Skeletal muscle tissue (tissue), 5 donors: Measurements from ENCODE around the gene BTNL8. TPM values are rescaled to one million over a fixed set of nuclear protein-coding genes. Genes with fewer than 3 reads are reported as not detected.

ENCODE experiments used
- H3K27ac ChIP-seq: one replicate; pipeline ENCODE4 v1.7.0; 2013; ENCODE audit warnings: mild to moderate bottlenecking, low read depth, low read length, inconsistent platforms
- H3K27me3 ChIP-seq, 3 donors: one replicate each; pipeline ENCODE4 v1.7.0; 2013; ENCODE audit warnings: low read length in 3 of 3; ENCODE audit not compliant: control insufficient read depth in 3 of 3, insufficient read depth in 3 of 3
- H3K36me3 ChIP-seq, 3 donors: one replicate each; pipeline ENCODE4 v1.7.0; 2013; ENCODE audit warnings: low read length in 3 of 3; ENCODE audit not compliant: control insufficient read depth in 3 of 3, insufficient read depth in 3 of 3
- H3K4me1 ChIP-seq, 3 donors: one replicate each; pipeline ENCODE4 v1.7.0; 2013; ENCODE audit warnings: low read length in 3 of 3, mild to moderate bottlenecking in 3 of 3; ENCODE audit not compliant: control insufficient read depth in 3 of 3, insufficient read depth in 3 of 3
- H3K4me3 ChIP-seq, 3 donors: one replicate each; pipeline ENCODE4 v1.7.0; 2013; ENCODE audit warnings: low read length in 3 of 3
- H3K9ac ChIP-seq, 3 donors: one replicate each; pipeline ENCODE4 v1.7.0; 2013; ENCODE audit warnings: low read length in 3 of 3, mild to moderate bottlenecking in 3 of 3, moderate library complexity in 2 of 3, low read depth in 1 of 3
- H3K9me3 ChIP-seq, 3 donors: one replicate each; pipeline ENCODE4 v1.7.0; 2013; ENCODE audit warnings: low read length in 3 of 3; ENCODE audit not compliant: control insufficient read depth in 3 of 3
- small RNA-seq: library from RNA; depleted of rRNA; stranded (forward); fragments of <200 nt; gene quantifications from one replicate; pipeline ENCODE3, GENCODE V24; 2014
- total RNA-seq: library from RNA; depleted of rRNA; stranded (reverse); fragments of >200 nt; gene quantifications from one replicate; pipeline ENCODE4 v1.2.3, GENCODE V29; 2014
- donor health status: Osteomylitis.

BTNL8 gene
- total RNA-seq, 1 donor from 2014 or later = not detected

DNA sequence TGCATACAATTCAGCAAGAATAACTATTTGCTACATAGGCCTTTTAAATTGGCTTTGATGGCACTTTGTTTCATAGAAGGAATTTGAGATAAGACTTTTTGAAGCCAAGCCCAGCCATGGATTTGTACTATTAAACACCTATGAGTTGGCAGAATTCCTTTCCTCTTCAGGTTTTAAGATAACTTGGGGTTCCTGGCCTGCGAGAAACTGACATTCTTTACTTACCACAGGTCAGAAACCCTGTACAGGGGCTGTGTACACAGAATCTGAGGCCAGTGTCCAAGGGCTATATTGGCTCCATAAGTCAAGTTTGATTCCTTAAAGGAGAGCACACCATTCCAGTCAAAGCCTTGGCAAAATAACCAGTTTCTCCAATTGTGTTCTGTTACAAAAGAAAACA is 78.9 kb downstream of the BTNL8 start:
- Histone ChIP-seq H3K27me3 (no peaks in the 10 kb centered on the region), H3K9ac (no peak overlapping the region), H3K9me3 (no peaks in the 10 kb centered on the region), H3K27ac (no peak overlapping the region), H3K4me1 (no peaks in the 10 kb centered on the region), H3K4me3 (no peak overlapping the region), H3K36me3 (no peaks in the 10 kb centered on the region)

DNA sequence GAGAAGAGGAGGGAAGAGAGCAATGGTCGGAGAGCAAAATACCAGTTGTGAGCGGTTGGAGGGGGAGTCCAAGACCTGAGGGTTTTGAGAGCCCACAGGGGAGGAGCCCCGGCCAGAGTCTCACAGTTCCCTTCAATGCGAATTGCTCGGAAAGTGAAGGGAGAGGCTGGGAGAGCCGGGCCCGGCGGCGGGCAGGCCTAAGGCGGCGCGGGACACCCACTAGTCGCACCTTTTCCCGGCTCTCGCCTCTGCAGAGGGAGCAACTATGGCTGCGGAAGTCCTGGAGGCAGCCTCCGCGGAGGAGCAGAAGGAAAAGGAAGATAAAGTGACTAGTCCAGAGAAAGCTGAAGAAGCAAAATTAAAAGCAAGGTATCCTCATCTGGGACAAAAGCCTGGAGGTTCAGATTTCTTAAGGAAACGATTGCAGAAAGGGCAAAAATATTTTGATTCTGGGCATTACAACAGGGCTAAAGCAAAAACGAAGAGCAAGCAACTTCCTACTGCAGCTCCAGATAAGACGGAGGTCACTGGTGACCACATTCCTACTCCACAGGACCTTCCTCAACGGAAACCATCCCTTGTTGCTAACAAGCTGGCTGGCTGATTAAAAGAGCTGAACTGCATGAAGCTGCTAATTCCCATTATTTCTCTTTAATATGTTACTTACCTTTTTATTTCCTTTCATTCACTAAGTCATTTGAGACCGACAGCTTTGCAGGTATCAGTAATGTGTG is 83.2 kb downstream of the BTNL8 start:
- no peak overlapping the region for H3K27ac ChIP-seq
- H3K9me3 ChIP-seq = no peaks in the 10 kb centered on the region
- no peak overlapping the region for H3K9ac ChIP-seq
- H3K36me3 ChIP-seq = no peaks in the 10 kb centered on the region
- no peaks in the 10 kb centered on the region for H3K4me1 ChIP-seq
- no peaks in the 10 kb centered on the region for H3K27me3 ChIP-seq
- H3K4me3 ChIP-seq = no peak overlapping the region

DNA sequence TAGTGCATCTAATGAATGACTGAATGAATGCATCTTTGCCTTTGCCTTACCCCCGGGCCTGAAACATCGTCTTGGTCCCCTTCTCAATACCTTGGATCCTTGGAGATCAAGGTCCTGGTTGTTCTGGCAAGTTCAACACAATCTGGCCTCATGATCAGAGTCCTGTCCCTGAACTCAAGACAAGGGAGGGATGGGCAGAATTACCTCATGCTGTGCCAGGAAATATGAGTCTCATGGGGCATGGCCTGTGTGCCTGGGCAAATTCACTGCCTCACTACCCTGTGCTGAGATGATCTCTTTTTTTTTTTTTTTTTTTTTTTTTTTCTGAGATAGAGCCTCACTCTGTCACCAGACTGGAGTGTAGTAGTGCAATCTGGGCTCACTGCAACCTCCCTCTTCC is 89.1 kb downstream of the BTNL8 start:
- no peak overlapping the region for H3K9ac ChIP-seq
- no peaks in the 10 kb centered on the region for H3K9me3 ChIP-seq
- no peaks in the 10 kb centered on the region for H3K4me1 ChIP-seq
- no peak overlapping the region for H3K4me3 ChIP-seq
- no peak overlapping the region for H3K27ac ChIP-seq
- H3K36me3 ChIP-seq = no peaks in the 10 kb centered on the region
- H3K27me3 ChIP-seq = no peaks in the 10 kb centered on the region

DNA sequence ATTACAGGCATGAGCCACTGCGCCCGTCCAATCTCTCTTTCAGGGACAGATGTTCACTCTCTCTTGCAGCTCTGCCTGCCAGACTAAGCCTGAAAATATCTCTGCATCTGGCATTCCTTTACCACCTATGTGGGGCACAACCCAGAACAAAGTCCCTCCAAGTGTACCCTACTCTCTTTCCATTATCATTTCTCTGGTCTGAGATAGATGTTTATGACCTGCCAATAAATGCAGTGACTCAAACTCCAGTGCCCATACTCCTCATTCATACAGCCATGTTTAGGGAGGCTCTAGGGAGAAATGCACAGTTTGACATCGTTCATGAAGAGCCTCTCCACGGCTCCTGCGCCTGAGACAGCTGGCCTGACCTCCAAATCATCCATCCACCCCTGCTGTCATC is 89.6 kb downstream of the BTNL8 start, which contains the start of gene BTNL3:
Gene BTNL3 (plus strand): TSS at position 255 of the 400 bp plus-strand sequence. CDS start 183 bp downstream, outside the sequence.
- no peak within 1 kb of the TSS for H3K27ac ChIP-seq
- no peaks in the 10 kb centered on the region for H3K4me1 ChIP-seq
- no peaks in the 10 kb centered on the region for H3K36me3 ChIP-seq
- H3K4me3 ChIP-seq = no peak within 1 kb of the TSS
- H3K9ac ChIP-seq = no peak within 1 kb of the TSS
- no peaks in the 10 kb centered on the region for H3K9me3 ChIP-seq
- H3K27me3 ChIP-seq = no peaks in the 10 kb centered on the region

DNA sequence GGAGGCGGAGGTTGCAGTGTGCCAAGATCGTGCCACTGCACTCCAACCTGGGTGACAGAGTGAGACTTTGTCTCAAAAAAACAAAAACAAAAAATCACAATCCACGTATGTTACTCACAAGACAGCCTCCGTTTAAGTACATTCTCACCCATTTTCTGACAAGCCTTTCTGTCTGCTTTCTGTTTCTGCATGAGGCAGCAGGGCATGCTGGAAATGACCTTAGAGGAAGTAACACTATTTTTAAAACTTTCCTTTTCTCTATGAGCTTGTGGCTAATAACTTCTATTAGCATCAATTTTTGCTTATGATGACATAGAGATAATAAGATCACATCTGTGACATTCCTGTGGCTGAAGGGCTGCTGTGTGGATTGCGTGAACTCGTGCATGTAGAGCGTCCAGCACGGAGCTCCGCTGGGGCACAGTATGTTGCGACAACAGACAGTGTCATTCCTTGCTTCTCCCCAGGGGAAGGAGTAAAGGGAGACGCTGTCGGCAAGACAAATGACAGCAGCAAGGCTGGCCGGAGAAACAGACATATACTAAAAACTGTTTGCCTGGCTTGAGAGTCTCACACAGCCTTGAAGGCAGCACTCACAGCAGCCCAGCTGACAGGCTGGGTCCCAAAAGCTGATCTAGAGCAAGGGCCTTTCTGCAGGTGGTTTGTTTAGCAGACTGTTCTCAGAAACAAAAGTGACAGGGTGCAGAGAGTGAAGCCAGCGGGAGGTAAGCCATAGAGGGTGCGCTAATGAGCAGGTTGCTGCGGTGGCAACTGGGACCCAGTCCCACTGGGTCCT is 91.3 kb downstream of the BTNL8 start:
- Histone ChIP-seq H3K9ac (no peak overlapping the region), H3K9me3 (no peaks in the 10 kb centered on the region), H3K4me1 (no peaks in the 10 kb centered on the region), H3K27ac (no peak overlapping the region), H3K36me3 (no peaks in the 10 kb centered on the region), H3K27me3 (no peaks in the 10 kb centered on the region), H3K4me3 (no peak overlapping the region)

DNA sequence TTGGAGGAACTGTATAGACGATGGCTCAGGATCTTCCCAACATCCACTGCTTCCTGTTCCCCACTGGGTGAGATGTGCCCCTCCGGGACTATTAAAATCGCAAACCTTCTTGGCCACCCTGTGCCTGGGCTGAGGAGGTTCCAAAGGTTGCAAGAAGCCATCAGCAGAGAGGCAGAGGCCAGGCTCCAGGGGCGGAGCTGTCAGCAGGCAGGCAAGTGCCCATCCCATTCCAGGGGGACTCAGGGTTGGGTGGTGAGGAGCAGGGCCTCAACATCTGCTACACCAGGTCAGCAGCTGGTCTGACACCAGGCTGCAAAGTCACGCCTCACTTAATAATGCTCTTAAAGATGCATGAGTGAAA is 91.9 kb downstream of the BTNL8 start:
- no peaks in the 10 kb centered on the region for H3K36me3 ChIP-seq
- no peaks in the 10 kb centered on the region for H3K9me3 ChIP-seq
- no peaks in the 10 kb centered on the region for H3K27me3 ChIP-seq
- H3K4me1 ChIP-seq = no peaks in the 10 kb centered on the region
- H3K9ac ChIP-seq = no peak overlapping the region
- no peak overlapping the region for H3K27ac ChIP-seq
- H3K4me3 ChIP-seq = no peak overlapping the region

Small RNA genes within 50 kb of the gene (small RNA-seq; reads per million reads assigned to genes)
- gene RF00019 (not detected), gene RPS29P12 (not detected)

Other genes with a start within 250 kb of the BTNL8 start
- gene FLT4, start 249.6 kb upstream of the BTNL8 start, total RNA-seq = 8.4 TPM
- gene OR2Y1, start 159.1 kb upstream of the BTNL8 start, total RNA-seq = not detected
- gene MGAT1, start 96.4 kb upstream of the BTNL8 start, total RNA-seq = 38.1 TPM
- 16.2 TPM for gene ZFP62, start 37.9 kb upstream of the BTNL8 start, total RNA-seq
- gene BTNL3, start 89.7 kb downstream of the BTNL8 start, total RNA-seq = not detected
- gene BTNL9, start 141.1 kb downstream of the BTNL8 start, total RNA-seq = 9.9 TPM
- not detected for gene OR2V1, start 232.0 kb downstream of the BTNL8 start, total RNA-seq
- gene OR2V2, start 248.4 kb downstream of the BTNL8 start, total RNA-seq = not detected